SK-N-SH treated with all-trans-retinoic acid at 6 μM for 48 hours (cell line): ENCODE measurements around the gene GALNTL6.

Source experiments
- ATAC-seq: fragments of 200-7000 bp; cut with Tn5 transposase; 3 replicates; pipeline ENCODE4 v1.9.1; 2020; ENCODE audit warnings: mild to moderate bottlenecking, moderate library complexity
- ARNTL ChIP-seq: fragments of 450-650 bp; formaldehyde crosslinking; IDR thresholded peaks from 2 replicates; pipeline ENCODE4 v1.5.0; 2020; ENCODE audit warnings: low read depth, mild to moderate bottlenecking, moderate library complexity, borderline replicate concordance
- BACH2 ChIP-seq: fragments of 250-450 bp; sonication (Bioruptor Pico); IDR thresholded peaks from 2 replicates; pipeline ENCODE4 v1.9.0; 2021; ENCODE audit warnings: mild to moderate bottlenecking, borderline replicate concordance
- CREB5 ChIP-seq: fragments of 250-450 bp; sonication (Bioruptor Pico); IDR thresholded peaks from 2 replicates; pipeline ENCODE4 v1.5.1; 2020; ENCODE audit warnings: low read depth, mild to moderate bottlenecking, moderate library complexity
- CSRNP3 ChIP-seq: fragments of 250-450 bp; sonication (Bioruptor Pico); IDR thresholded peaks from 2 replicates; pipeline ENCODE4 v1.5.1; 2021; ENCODE audit warnings: mild to moderate bottlenecking, moderate library complexity
- ESRRG ChIP-seq: fragments of 250-450 bp; sonication (Bioruptor Pico); IDR thresholded peaks from 2 replicates; pipeline ENCODE4 v1.6.1; 2021; ENCODE audit warnings: mild to moderate bottlenecking
- GLIS3 ChIP-seq: fragments of 250-450 bp; sonication (Bioruptor Pico); IDR thresholded peaks from 2 replicates; pipeline ENCODE4 v1.5.0; 2020; ENCODE audit warnings: mild to moderate bottlenecking, moderate library complexity
- ISL1 ChIP-seq: fragments of 250-450 bp; sonication (Bioruptor Pico); IDR thresholded peaks from 2 replicates; pipeline ENCODE4 v2.1.2; 2022; ENCODE audit warnings: mild to moderate bottlenecking, moderate library complexity
- OSR1 ChIP-seq: fragments of 250-450 bp; sonication (Bioruptor Pico); IDR thresholded peaks from 2 replicates; pipeline ENCODE4 v1.8.0; 2022; ENCODE audit warnings: moderate library complexity, mild to moderate bottlenecking, inconsistent platforms
- PATZ1 ChIP-seq: fragments of 250-450 bp; sonication (Bioruptor Pico); IDR thresholded peaks from 2 replicates; pipeline ENCODE4 v1.8.0; 2020; ENCODE audit warnings: mild to moderate bottlenecking, moderate library complexity, borderline replicate concordance
- PPARA ChIP-seq: fragments of 250-450 bp; sonication (Bioruptor Pico); IDR thresholded peaks from 2 replicates; pipeline ENCODE4 v1.5.0; 2020; ENCODE audit warnings: mild to moderate bottlenecking, borderline replicate concordance
- SNAI2 ChIP-seq: fragments of 250-450 bp; sonication (Bioruptor Pico); IDR thresholded peaks from 2 replicates; pipeline ENCODE4 v1.5.0; 2020; ENCODE audit warnings: mild to moderate bottlenecking, moderate library complexity
- TOX ChIP-seq: fragments of 250-450 bp; sonication (Bioruptor Pico); IDR thresholded peaks from 2 replicates; pipeline ENCODE4 v1.8.0; 2021; ENCODE audit warnings: mild to moderate bottlenecking, moderate library complexity, borderline replicate concordance
- TSHZ2 ChIP-seq: fragments of 250-450 bp; sonication (Bioruptor Pico); IDR thresholded peaks from 2 replicates; pipeline ENCODE4 v1.5.0; 2020; ENCODE audit warnings: mild to moderate bottlenecking, moderate library complexity
- ZC3H10 ChIP-seq: fragments of 250-450 bp; sonication (Bioruptor Pico); IDR thresholded peaks from 2 replicates; pipeline ENCODE4 v1.5.1; 2021; ENCODE audit warnings: mild to moderate bottlenecking, moderate library complexity
- ZFP3 ChIP-seq: fragments of 250-450 bp; sonication (Bioruptor Pico); IDR thresholded peaks from 2 replicates; pipeline ENCODE4 v1.5.0; 2020; ENCODE audit warnings: mild to moderate bottlenecking, moderate library complexity
- ZFP30 ChIP-seq: fragments of 450-650 bp; formaldehyde crosslinking; IDR thresholded peaks from 2 replicates; pipeline ENCODE4 v1.5.0; 2022; ENCODE audit warnings: mild to moderate bottlenecking, moderate library complexity
- ZNF565 ChIP-seq: fragments of 450-650 bp; formaldehyde crosslinking; conservative IDR thresholded peaks from 2 replicates; pipeline ENCODE4 v1.5.0; 2020; ENCODE audit warnings: low read depth, mild to moderate bottlenecking, moderate library complexity
- ZNF70 ChIP-seq: fragments of 450-650 bp; formaldehyde crosslinking; IDR thresholded peaks from 2 replicates; pipeline ENCODE4 v1.5.0; 2020; ENCODE audit warnings: mild to moderate bottlenecking, moderate library complexity
- ZNF8 ChIP-seq: fragments of 450-650 bp; formaldehyde crosslinking; IDR thresholded peaks from 2 replicates; pipeline ENCODE4 v1.5.0; 2020; ENCODE audit warnings: mild to moderate bottlenecking, moderate library complexity
- TF ChIP-seq, protein P1 (sequence below): fragments of 250-450 bp; sonication (Bioruptor Pico); IDR thresholded peaks from 2 replicates; pipeline ENCODE4 v1.8.0; 2021; ENCODE audit warnings: low read depth, mild to moderate bottlenecking, moderate library complexity, borderline replicate concordance

The GALNTL6 gene

GRCh38 chr4:172650758-172651530 lies 837.7 kb downstream of the GALNTL6 start:
- TF ChIP-seq ZFP3 (CRISPR knock-in tag) (no peak), ESRRG (no peak), CREB5 (CRISPR knock-in tag) (no peak), ZNF70 (CRISPR knock-in tag) (no peak), CSRNP3 (CRISPR knock-in tag) (no peak), ISL1 (no peak), OSR1 (CRISPR knock-in tag) (no peak), ZFP30 (no peak), ZNF565 (CRISPR knock-in tag) (no peak), PATZ1 (CRISPR knock-in tag) (no peak), ZNF8 (CRISPR knock-in tag) (no peak), SNAI2 (CRISPR knock-in tag) (no peak), TSHZ2 (no peak), GLIS3 (CRISPR knock-in tag) (no peak)
- TF ChIP-seq, all 23 proteins: peak for 0
- ATAC-seq: no peak

- ATAC-seq: no peak
- TF ChIP-seq ARNTL (CRISPR knock-in tag) (no peak), ZFP30 (no peak), ZC3H10 (CRISPR knock-in tag) (no peak), BACH2 (CRISPR knock-in tag) (no peak), ISL1 (no peak), PPARA (CRISPR knock-in tag) (no peak), PATZ1 (CRISPR knock-in tag) (no peak), OSR1 (CRISPR knock-in tag) (no peak), TOX (no peak), CSRNP3 (CRISPR knock-in tag) (no peak), CREB5 (CRISPR knock-in tag) (no peak), TSHZ2 (no peak), ZFP3 (CRISPR knock-in tag) (no peak), ESRRG (no peak), ZNF565 (CRISPR knock-in tag) (no peak), GLIS3 (CRISPR knock-in tag) (no peak), ZNF70 (CRISPR knock-in tag) (no peak)
- TF ChIP-seq, protein P1, sequence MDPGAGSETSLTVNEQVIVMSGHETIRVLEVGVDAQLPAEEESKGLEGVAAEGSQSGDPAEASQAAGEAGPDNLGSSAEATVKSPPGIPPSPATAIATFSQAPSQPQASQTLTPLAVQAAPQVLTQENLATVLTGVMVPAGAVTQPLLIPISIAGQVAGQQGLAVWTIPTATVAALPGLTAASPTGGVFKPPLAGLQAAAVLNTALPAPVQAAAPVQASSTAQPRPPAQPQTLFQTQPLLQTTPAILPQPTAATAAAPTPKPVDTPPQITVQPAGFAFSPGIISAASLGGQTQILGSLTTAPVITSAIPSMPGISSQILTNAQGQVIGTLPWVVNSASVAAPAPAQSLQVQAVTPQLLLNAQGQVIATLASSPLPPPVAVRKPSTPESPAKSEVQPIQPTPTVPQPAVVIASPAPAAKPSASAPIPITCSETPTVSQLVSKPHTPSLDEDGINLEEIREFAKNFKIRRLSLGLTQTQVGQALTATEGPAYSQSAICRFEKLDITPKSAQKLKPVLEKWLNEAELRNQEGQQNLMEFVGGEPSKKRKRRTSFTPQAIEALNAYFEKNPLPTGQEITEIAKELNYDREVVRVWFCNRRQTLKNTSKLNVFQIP (CRISPR knock-in tag): no peak
Measured at GRCh38 chr4:172651961-172652360, 838.8 kb downstream of the GALNTL6 start.
